ENCODE measurements around the gene PIKFYVE.

DNA sequence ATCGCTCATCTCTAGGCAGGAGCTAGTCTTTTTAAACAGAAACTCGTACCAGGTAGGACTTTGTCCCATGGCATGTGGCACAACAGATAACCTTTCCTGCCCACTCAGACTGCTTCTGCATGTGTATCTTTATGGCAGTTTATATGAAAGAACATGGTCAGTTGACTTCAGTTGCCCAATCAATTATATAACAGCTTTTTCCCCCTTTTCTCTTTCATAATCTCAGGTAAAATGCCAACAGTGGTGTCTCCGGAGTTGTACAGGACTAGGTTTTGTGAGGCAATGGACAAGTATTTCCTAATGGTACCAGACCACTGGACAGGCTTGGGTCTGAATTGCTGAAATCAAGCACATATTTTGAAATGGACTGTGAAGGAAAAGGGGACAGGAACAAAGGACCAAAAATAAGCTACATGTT lies 88.9 kb downstream of the PIKFYVE start:
- peak in 1 of 4 donors; percentile 6 for TF ChIP-seq CTCF (IDR thresholded peaks at IDR 0.05)
- TF ChIP-seq POLR2A (IDR thresholded peaks at IDR 0.05), result no peak

Data from right lobe of liver (tissue), 4 donors.